Endothelial cell of umbilical vein (primary cell): ENCODE results near the gene PVRIG.
"Not testable (repeated sequence)": the region's sequence is repeated elsewhere in the genome, so short reads cannot be mapped to it uniquely, and the experiment has no call there.

ENCODE experiments used
- CTCF ChIP-seq, 2 donors: IDR thresholded peaks; 1 replicate in 1 of 2; 2 replicates in 1 of 2; pipeline ENCODE4 v1.5.1; 2011; ENCODE audit warnings: low read length in 2 of 2, mild to moderate bottlenecking in 2 of 2, moderate library complexity in 2 of 2, control low read depth in 1 of 2, inconsistent platforms in 1 of 2, low read depth in 1 of 2; ENCODE audit not compliant: insufficient read depth in 1 of 2; ENCODE audit errors: extremely low read depth in 1 of 2
- EZH2 ChIP-seq: IDR thresholded peaks from 2 replicates; pipeline ENCODE4 v1.6.1; 2012; ENCODE audit warnings: borderline replicate concordance, low read depth, mild to moderate bottlenecking, moderate library complexity, low read length, inconsistent platforms; ENCODE audit not compliant: severe bottlenecking
- MAX ChIP-seq: IDR thresholded peaks from 2 replicates; pipeline ENCODE4 v1.6.1; 2011; ENCODE audit not compliant: insufficient read depth, insufficient read length
- POLR2A ChIP-seq: IDR thresholded peaks from 2 replicates; pipeline ENCODE4 v1.6.1; 2012; ENCODE audit warnings: low read depth, mild to moderate bottlenecking, control low read depth, low read length
- POLR2AphosphoS5 ChIP-seq: IDR thresholded peaks from 2 replicates; pipeline ENCODE4 v1.6.1; 2012; ENCODE audit warnings: low read depth, mild to moderate bottlenecking, control low read depth, low read length, moderate library complexity; ENCODE audit not compliant: insufficient read depth

- TF ChIP-seq EZH2; CTCF (IDR thresholded peaks at IDR 0.05; ENCODE audit: extremely low read depth in 1 of 2, insufficient read depth in 1 of 2, low read depth in 1 of 2, low read length in 2 of 2); POLR2A; MAX; POLR2AphosphoS5: not testable (repeated sequence)
Measured at GRCh38 chr7:100192281-100192862, 27.4 kb upstream of the PVRIG start.
